SU-DHL-6 (cell line): Measurements from ENCODE around the gene SMAD3.

Experiments used
- CTCF ChIP-seq: fragments of 200-600 bp; sonication (generic); IDR thresholded peaks from one replicate; pipeline ENCODE4 v1.5.1; 2017; ENCODE audit warnings: antibody characterized with exemption, mild to moderate bottlenecking, low read length, moderate library complexity; ENCODE audit not compliant: insufficient read depth, poor library complexity, severe bottlenecking
- EZH2phosphoT487 ChIP-seq: fragments of 200-600 bp; sonication (generic), shearing (Covaris generic); conservative IDR thresholded peaks from 2 replicates; pipeline ENCODE4 v1.6.1; 2018; ENCODE audit warnings: mild to moderate bottlenecking, antibody characterized with exemption, low read length, moderate library complexity, mixed read lengths

GRCh38 chr15:67143646-67144045, 78.2 kb downstream of the SMAD3 start:
- TF ChIP-seq CTCF (no peak), EZH2phosphoT487 (no peak)
